HepG2 (cell line): ENCODE data around the gene CTDSP2.
"Not testable (repeated sequence)": the region's sequence is repeated elsewhere in the genome, so short reads cannot be mapped to it uniquely, and the experiment has no call there.

Experiments
- ARID2 ChIP-seq: sonication (generic); formaldehyde crosslinking; IDR thresholded peaks from 2 replicates; pipeline ENCODE4 v1.8.1; 2022; ENCODE audit warnings: mild to moderate bottlenecking, missing genetic modification reagents, borderline replicate concordance
- MEF2D ChIP-seq: sonication (generic); formaldehyde crosslinking; IDR thresholded peaks from 2 replicates; pipeline ENCODE4 v1.5.1; 2020; ENCODE audit warnings: mild to moderate bottlenecking, missing genetic modification reagents
- NONO ChIP-seq, 2 experiments: fragments of 450-650 bp in 1 of 2; sonication (generic) in 1 of 2; formaldehyde crosslinking in 1 of 2; IDR thresholded peaks in 1 of 2; conservative IDR thresholded peaks in 1 of 2; 2 replicates each; pipeline versions ENCODE4 v1.6.1 to v1.8.0; 2017 to 2022; ENCODE audit warnings: mild to moderate bottlenecking in 1 of 2, missing genetic modification reagents in 1 of 2, moderate library complexity in 1 of 2
- ZNF790 ChIP-seq: sonication (generic); formaldehyde crosslinking; IDR thresholded peaks from 2 replicates; pipeline ENCODE4 v1.8.0; 2022; ENCODE audit warnings: missing genetic modification reagents, mild to moderate bottlenecking, borderline replicate concordance
- TF ChIP-seq, protein P1 (sequence below): sonication (generic); formaldehyde crosslinking; IDR thresholded peaks from 2 replicates; pipeline ENCODE4 v1.8.1; 2023; ENCODE audit warnings: mild to moderate bottlenecking, inconsistent platforms, moderate library complexity, missing genetic modification reagents, borderline replicate concordance

DNA sequence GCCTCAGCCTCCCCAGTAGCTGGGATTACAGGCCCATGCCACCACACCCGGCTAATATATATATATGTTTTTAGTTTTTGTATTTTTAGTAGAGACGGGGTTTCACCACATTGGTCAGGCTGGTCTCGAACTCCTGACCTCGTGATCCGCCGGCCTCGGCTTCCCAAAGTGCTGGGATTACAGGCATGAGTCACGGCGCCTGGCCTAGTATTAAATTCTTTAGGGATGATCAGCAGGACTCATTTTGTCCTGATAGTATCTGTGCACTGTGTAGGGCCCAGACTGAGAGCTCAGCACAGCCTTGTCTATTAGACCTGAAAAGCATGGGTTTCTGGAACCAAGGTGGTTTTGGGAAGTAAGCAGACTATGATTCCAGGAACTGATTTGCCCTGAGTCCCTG, 34.5 kb upstream of the CTDSP2 start:
- TF ChIP-seq NONO (IDR thresholded peaks at IDR 0.05); NONO (CRISPR knock-in tag; conservative IDR thresholded peaks at IDR 0.05); ARID2 (CRISPR knock-in tag); ZNF790; MEF2D (CRISPR knock-in tag): not testable (repeated sequence)
- TF ChIP-seq, protein P1, sequence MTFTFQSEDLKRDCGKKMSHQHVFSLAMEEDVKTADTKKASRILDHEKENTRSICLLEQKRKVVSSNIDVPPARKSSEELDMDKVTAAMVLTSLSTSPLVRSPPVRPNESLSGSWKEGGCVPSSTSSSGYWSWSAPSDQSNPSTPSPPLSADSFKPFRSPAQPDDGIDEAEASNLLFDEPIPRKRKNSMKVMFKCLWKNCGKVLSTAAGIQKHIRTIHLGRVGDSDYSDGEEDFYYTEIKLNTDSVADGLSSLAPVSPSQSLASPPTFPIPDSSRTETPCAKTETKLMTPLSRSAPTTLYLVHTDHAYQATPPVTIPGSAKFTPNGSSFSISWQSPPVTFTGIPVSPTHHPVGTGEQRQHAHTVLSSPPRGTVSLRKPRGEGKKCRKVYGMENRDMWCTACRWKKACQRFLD (CRISPR knock-in tag) = not testable (repeated sequence)
